Fibroblast of skin of abdomen (primary cell): ENCODE measurements around the gene CGB5.
A peak's percentile ranks its signal among the peaks of the same experiment; 100 is the strongest.
"Not testable (repeated sequence)": the region's sequence is repeated elsewhere in the genome, so short reads cannot be mapped to it uniquely, and the experiment has no call there.

Experiments
- DNase-seq: peaks from one replicate; pipeline ENCODE4 v3.0.0-alpha.2; 2013

Gene CGB5

DNA sequence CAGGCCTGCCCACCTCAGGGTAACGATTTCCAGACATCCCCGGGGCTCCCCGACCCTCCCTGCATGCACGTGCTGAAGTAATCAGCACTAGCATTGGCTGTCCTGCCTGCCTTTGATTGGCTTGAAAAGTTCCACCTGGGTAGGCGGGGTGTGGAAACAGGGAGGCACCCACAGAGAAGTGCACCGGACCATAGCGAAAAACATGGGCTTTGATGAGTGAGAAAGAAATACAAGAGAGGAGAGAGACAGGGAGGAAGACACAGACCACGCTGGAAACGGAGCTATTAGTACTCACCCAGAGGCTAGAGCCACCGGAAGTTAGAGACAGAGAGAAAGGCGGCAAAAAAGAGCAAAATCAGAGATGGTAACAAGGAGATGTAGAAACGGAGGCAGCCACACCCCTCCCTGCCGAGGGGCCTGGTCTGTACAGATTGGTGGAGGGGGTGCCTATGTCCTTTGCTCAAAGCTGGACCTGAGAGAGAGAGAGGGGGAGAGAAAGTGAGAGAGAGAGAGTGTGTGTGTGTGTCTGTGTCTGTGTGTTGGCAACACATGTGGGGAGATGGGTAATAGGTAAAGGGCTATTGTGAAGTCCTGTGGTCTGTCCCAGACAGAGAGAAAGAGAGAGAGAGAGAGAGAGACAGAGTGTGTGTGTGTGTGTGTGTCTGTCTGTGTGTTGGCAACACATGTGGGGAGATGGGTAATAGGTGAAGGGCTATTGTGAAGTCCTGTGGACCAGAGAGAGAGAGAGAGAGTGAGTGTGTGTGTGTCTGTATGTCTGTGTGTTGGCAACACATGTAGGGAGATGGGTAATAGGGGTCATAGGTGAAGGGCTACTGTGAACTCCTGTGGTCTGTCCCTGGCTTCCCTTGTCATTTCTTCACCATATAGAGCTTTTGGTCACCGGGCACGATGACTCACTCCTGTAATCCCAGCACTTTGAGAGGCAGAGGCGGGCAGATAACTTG lies 22.4 kb upstream of the CGB5 start:
- no peak for DNase-seq

DNA sequence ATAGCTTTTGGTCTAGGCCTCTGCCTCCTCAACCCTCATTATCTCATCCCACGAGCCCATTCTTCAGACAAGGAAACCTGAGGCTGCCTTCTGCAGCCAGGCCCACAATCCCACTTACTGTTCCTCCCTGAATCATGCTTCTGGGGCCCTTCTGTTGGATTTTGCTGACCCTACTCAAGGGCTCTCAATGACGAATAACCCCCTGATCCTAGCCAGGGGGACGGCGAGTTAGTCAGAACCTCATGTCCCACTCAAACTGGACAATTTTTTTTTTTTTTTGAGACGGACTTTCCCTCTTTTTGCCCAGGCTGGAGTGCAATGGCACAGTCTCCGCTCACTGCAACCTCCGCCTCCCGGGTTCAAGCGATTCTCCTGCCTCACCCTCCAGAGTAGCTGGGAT lies 21.5 kb upstream of the CGB5 start:
- DNase-seq = no peak

DNA sequence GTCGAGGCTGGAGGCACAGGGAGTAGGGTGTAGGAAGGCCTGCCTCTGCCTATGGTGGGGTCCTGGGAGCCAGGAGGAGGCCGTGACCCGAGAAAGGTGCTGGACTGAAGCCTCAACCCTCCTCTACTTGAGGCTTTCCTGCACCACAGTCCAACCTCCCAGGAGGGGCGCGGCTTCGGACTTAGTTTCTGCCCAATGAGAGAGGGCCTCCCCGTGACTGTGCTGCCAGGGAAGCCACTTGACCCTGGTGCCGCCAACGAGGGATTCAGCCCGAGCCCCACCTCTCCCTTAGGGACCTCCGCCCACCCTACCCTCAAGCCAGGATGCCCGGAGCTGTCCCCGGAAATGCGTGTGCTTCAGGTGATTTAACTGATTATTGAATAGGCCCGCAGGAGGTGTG lies 19.4 kb upstream of the CGB5 start, which contains the start of gene CGB3:
Gene CGB3 (minus strand): TSS at position 101 of the 400 bp plus-strand sequence. CDS start 362 bp downstream, outside the sequence.
- DNase-seq = not testable (repeated sequence)

DNA sequence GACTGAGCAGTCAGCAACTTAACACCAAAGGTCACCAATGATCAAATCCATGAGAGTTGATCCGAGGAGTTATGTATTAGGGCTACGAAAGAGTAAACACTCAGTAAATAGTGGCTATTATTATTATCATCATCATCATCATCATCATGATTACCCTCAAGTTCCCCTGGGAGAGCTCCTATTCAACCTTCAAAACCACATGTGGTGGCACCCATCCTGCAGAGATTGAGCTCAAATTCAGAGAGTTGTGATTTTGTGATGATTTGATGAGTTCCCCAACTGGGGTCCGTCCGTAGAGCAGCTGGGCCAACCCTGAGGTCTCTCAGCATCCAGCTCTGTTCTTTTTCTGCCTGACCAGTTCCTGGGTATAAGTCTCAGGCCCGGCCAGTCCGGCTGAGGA lies 18.6 kb upstream of the CGB5 start:
- DNase-seq = not testable (repeated sequence)

DNA sequence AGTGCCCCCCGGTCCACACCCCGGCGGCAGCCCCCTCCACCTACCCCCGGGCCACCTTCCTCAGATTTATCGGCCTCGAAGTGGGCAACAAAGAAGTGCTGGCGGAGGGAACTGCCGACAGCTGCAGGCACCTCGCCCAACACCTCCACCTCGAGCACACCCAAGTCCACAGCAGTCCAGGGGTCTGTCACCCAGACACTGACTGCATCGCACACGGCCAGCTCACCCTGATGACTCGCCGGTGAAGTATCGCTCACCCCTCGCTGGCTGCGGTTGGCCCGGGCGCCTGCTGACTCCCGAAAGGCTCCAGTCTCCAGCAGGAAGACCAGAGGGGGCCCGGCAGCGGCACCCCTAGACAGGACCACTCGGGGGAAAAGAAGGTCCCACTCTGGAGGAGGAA lies 18.0 kb upstream of the CGB5 start:
- DNase-seq = peak; percentile 36

DNA sequence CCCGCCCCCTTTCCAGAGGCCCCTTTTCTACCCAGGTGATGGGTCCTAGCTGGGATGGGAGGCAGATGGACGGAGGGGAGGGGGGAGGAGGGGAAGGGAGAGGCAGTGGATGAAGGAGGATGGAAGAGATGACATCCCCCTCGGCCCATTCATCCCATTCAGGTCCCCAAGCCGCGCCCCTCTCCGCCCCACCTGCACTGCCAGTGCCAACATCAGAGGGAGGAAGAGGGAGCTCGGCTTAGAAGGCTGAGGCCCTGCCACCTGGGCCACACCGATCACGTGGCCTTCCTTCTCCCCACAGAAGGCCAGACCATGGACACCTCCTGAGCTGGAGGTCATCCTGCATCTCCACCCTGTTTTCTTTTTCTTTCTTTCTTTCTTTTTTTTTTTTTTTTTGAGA lies 15.0 kb upstream of the CGB5 start:
- not testable (repeated sequence) for DNase-seq

DNA sequence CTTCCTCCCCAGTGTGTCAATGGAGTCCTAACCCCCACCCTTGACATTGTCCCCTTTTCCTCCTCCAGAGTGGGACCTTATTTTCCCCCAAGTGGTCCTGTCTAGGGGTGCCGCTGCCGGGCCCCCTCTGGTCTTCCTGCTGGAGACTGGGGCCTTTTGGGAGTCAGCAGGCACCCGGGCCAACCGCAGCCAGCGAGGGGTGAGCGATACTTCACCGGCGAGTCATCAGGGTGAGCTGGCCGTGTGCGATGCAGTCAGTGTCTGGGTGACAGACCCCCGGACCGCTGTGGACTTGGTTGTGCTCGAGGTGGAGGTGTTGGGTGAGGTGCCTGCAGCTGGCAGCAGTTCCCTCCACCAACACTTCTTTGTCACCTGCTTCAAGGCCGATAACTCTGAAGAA lies 13.9 kb upstream of the CGB5 start:
- peak; percentile 61 for DNase-seq

DNA sequence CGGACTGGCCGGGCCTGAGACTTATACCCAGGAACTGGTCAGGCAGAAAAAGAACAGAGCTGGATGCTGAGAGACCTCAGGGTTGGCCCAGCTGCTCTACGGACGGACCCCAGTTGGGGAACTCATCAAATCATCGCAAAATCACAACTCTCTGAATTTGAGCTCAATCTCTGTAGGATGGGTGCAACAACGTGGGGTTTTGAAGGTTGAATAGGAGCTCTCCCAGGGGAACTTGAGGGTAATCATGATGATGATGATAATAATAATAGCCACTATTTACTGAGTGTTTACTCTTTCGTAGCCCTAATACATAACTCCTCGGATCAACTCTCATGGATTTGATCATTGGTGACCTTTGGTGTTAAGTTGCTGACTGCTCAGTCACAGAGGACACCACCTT lies 13.3 kb upstream of the CGB5 start:
- not testable (repeated sequence) for DNase-seq

DNA sequence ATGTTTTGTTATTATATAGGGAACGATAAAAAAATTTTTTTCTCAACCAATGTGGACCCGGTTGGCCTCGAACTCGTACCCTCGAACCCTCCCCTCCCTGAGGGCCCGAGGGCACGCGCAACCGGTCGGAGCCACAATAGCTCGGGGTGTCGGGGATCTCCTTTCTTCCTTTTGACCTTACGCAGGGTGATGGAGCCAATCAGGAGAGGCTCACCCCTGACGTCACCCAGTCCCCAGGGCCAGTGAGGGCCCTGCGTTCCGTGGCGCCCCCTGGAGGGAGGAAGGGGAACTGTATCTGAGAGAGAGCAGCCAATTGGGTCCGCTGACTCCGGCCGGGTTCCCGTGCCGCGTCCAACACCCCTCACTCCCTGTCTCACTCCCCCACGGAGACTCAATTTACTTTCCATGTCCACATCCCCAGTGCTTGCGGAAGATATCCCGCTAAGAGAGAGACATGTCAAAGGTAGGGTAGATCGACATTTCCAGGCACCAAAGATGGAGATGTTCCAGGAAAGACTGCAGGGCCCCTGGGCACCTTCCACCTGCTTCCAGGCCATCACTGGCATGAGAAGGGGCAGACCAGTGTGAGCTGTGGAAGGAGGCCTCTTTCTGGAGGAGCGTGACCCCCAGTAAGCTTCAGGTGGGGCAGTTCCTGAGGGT lies 11.9 kb upstream of the CGB5 start, which contains the start of gene CGB2:
Gene CGB2 (plus strand): TSS at position 249 of the 660 bp plus-strand sequence. CDS start 206 bp downstream, at position 455.
- not testable (repeated sequence) for DNase-seq

DNA sequence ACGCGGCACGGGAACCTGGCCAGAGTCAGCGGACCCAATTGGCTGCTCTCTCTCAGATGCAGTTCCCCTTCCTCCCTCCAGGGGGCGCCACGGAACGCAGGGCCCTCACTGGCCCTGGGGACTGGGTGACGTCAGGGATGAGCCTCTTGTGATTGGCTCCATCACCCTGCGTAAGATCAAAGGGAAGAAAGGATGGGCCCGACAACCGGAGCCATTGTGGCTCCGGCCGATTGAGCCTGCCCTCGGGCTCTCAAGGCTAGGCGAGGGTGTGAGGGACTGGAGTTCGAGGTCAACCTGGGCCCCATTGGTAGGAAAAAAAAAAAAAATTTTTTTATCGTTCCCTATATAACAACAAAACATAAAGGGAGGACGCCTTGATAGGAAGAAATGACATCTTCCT lies 6.8 kb upstream of the CGB5 start, which contains the start of gene CGB1:
Gene CGB1 (minus strand): TSS at position 81 of the 400 bp plus-strand sequence. CDS start 184 bp downstream, outside the sequence.
- not testable (repeated sequence) for DNase-seq

DNA sequence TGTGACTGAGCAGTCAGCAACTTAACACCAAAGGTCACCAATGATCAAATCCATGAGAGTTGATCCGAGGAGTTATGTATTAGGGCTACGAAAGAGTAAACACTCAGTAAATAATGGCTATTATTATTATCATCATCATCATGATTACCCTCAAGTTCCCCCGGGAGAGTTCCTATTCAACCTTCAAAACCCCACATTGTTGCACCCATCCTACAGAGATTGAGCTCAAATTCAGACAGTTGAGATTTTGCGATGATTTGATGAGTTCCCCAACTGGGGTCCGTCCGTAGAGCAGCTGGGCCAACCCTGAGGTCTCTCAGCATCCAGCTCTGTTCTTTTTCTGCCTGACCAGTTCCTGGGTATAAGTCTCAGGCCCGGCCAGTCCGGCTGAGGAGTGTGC lies 5.5 kb upstream of the CGB5 start:
- not testable (repeated sequence) for DNase-seq

DNA sequence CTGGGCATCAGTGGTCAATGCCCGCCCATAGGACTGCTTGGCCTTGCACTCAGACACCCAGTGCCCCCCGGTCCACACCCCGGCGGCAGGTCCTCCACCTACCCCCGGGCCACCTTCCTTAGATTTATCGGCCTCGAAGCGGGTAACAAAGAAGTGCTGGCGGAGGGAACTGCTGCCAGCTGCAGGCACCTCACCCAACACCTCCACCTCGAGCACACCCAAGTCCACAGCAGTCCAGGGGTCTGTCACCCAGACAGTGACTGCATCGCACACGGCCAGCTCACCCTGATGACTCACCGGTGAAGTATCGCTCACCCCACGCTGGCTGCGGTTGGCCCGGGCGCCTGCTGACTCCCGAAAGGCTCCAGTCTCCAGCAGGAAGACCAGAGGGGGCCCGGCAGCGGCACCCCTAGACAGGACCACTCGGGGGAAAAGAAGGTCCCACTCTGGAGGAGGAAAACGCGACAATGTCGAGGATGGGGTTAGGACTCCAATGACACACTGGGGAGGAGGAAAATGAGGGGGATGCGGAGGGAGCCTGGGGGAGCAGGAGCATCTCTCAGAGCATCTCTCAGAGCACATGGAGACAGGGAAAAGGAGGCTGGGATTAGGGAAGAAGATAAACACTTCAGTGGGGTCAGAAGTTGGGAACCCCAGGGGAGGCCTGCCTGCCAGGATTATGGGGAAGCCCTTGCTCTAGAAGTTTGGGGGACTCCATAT lies 4.9 kb upstream of the CGB5 start:
- DNase-seq = peak; percentile 72

DNA sequence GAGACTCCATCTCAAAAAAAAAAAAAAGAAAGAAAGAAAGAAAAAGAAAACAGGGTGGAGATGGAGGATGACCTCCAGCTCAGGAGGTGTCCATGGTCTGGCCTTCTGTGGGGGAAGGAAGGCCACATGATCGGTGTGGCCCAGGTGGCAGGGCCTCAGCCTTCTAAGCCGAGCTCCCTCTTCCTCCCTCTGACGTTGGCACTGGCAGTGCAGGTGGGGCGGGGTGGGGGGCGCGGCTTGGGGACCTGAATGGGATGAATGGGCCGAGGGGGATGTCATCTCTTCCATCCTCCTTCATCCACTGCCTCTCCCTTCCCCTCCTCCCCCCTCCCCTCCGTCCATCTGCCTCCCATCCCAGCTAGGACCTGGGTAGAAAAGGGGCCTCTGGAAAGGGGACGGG lies 3.9 kb upstream of the CGB5 start:
- not testable (repeated sequence) for DNase-seq

DNA sequence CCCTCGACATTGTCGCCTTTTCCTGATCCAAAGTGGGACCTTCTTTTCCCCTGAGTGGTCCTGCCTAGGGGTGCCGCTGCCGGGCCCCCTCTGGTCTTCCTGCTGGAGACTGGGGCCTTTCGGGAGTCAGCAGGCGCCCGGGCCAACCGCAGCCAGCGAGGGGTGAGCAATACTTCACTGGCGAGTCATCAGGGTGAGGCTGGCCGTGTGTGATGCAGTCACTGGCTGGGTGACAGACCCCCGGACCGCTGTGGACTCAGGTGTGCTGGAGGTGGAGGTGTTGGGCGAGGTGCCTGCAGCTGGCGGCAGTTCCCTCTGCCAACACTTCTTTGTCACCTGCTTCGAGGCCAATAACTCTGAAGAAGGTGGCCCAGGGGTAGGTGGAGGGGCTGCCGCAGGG lies 1.5 kb upstream of the CGB5 start:
- DNase-seq = no peak

DNA sequence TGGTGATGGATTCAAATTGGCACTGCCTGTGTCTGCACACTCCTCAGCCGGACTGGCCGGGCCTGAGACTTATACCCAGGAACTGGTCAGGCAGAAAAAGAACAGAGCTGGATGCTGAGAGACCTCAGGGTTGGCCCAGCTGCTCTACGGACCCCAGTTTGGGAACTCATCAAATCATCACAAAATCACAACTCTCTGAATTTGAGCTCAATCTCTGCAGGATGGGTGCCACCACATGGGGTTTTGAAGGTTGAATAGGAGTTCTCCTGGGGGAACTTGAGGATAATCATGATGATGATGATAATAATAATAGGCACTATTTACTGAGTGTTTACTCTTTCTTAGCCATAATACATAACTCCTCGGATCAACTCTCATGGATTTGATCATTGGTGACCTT lies 982 bp upstream of the CGB5 start:
- not testable (repeated sequence) for DNase-seq

DNA sequence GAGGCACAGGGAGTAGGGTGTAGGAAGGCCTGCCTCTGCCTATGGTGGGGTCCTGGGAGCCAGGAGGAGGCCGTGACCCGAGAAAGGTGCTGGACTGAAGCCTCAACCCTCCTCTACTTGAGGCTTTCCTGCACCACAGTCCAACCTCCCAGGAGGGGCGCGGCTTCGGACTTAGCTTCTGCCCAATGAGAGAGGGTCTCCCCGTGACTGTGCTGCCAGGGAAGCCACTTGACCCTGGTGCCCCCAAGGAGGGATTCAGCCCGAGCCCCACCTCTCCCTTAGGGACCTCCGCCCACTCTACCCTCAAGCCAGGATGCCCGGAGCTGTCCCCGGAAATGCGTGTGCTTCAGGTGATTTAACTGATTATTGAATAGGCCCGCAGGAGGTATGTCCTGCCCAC lies 5.4 kb downstream of the CGB5 start, which contains the start of gene CGB8:
Gene CGB8 (minus strand): TSS at position 101 of the 400 bp plus-strand sequence. CDS start 372 bp downstream, outside the sequence.
- not testable (repeated sequence) for DNase-seq

DNA sequence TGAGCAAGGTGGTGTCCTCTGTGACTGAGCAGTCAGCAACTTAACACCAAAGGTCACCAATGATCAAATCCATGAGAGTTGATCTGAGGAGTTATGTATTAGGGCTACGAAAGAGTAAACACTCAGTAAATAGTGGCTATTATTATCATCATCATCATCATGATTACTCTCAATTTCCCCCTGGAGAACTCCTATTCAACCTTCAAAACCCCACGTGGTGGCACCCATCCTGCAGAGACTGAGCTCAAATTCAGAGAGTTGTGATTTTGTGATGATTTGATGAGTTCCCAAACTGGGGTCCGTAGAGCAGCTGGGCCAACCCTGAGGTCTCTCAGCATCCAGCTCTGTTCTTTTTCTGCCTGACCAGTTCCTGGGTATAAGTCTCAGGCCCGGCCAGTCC lies 6.2 kb downstream of the CGB5 start:
- not testable (repeated sequence) for DNase-seq

DNA sequence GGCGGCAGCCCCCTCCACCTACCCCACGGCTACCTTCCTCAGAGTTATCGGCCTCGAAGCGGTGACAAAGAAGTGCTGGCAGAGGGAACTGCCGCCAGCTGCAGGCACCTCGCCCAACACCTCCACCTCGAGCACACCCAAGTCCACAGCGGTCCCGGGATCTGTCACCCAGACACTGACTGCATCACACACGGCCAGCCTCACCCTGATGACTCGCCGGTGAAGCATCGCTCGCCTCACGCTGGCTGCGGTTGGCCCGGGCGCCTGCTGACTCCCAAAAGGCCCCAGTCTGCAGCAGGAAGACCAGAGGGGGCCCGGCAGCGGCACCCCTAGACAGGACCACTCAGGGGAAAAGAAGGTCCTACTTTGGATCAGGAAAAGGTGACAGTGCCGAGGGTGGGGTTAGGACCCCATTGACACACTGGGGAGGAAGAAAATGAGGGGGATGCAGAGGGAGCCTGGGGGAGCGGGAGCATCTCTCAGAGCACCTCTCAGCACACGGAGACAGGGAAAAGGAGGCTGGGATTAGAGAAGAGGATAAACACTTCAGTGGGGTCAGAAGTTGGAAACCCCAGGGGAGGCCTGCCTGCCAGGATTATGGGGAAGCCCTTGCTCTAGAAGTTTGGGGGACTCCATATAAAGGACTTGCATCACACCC lies 6.9 kb downstream of the CGB5 start:
- peak; percentile 69 for DNase-seq

DNA sequence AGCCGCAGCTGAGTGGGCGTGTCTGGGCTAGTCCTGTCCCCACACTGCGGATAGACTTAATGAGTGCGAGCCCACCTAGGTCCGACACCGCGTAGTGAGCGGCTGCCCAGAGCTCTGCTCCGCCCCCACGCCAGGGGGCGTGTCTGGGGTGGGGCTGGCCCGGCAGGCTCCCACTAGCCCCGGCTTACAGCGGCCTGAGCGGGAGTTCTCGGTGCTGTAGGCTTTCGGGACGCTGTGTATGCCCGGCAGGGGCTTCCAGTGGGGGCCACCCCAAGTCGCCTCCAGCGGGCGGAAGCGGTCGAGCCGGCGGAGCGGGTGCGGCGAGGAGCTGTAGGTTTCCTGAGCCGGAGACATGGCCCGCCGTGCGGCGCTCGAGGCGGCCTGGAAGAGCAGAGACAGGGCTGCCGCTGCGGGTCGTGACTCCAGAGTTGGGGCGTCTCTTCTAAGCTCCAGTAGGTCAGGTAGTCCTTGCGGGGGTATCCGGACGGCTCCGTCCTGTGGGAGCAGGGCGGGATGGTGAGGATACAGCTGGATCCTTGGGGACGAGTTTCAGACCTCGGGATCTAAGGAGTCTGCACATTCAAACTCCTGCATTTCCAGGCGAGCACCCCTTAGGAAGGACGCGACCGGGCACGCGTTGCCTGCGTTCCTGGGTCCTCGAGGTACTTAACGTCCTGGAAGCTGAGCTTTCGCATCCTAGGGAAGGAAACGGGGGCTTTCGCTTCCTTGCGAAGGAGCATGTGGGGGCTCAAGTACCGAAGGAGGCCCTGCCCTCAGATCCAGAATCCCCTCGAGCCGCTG lies 12.7 kb downstream of the CGB5 start:
- peak; percentile 48 for DNase-seq

DNA sequence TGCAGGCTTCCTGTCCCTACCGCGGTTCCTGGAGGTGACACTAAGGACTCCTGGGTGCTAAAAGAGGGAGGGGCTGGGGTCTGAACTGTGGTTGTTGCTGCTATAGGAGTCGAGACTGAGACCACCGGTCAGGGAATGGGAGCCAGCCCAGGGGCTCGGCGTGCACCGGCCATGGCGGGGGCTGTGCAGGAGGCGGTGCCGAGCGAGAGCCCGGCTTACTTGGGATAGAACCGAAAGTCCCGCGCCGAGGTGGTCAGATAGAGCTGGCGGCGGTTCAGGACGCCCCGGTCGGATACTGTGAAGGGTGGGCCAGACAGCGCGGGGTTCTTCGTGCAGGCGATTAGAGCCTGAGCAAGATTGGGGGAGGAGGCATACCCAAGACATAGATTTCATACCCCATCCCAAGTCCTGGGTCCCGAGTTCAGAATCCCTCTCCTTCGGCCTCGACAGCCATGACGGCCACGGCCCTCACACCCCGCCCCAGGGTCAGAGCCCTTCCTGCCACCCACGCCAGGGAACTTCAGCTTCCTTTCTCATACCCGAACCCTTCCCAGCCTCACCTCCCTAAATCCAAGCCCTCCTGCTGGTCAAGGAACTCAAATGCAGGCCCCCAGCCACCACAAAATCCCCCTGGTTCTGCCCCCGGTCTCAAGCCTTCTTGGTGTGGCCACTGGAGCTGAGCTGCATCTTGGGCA lies 13.4 kb downstream of the CGB5 start:
- not testable (repeated sequence) for DNase-seq
